Spleen (tissue), 11 donors: Measurements from ENCODE around the gene APOL6. TPM values are rescaled to one million over a fixed set of nuclear protein-coding genes. Genes with fewer than 3 reads are reported as not detected.
A peak's percentile ranks its signal among the peaks of the same experiment; 100 is the strongest.

ENCODE experiments used
- DNase-seq: peaks from one replicate; pipeline ENCODE4 v3.0.0-alpha.2; 2020
- H3K27ac ChIP-seq, 8 donors: fragments of 200-600 bp; sonication (generic) in 7 of 8; 1 replicate in 4 of 8; 2 replicates in 4 of 8; pipeline versions ENCODE4 v1.5.0 to v1.8.0; 2016 to 2021; ENCODE audit warnings: inconsistent platforms in 4 of 8, mild to moderate bottlenecking in 4 of 8, moderate library complexity in 1 of 8
- H3K27me3 ChIP-seq, 7 donors: fragments of 200-600 bp; sonication (generic) in 6 of 7; replicated peaks in 1 of 7; 1 replicate in 4 of 7; 2 replicates in 3 of 7; pipeline versions ENCODE4 v1.5.0 to v1.8.0; 2016 to 2021; ENCODE audit warnings: inconsistent platforms in 3 of 7, mild to moderate bottlenecking in 1 of 7
- H3K36me3 ChIP-seq, 6 donors: fragments of 200-600 bp; sonication (generic) in 5 of 6; 1 replicate in 4 of 6; 2 replicates in 2 of 6; pipeline versions ENCODE4 v1.5.0 to v1.8.0; 2016 to 2021; ENCODE audit warnings: inconsistent platforms in 2 of 6
- H3K4me1 ChIP-seq, 6 donors: fragments of 200-600 bp; sonication (generic) in 5 of 6; 1 replicate in 3 of 6; 2 replicates in 3 of 6; pipeline versions ENCODE4 v1.5.0 to v1.8.0; 2016 to 2021; ENCODE audit warnings: inconsistent platforms in 3 of 6
- H3K4me3 ChIP-seq, 8 donors: fragments of 200-600 bp; sonication (generic) in 7 of 8; 1 replicate in 4 of 8; 2 replicates in 4 of 8; pipeline versions ENCODE4 v1.5.0 to v1.8.0; 2016 to 2021; ENCODE audit warnings: inconsistent platforms in 4 of 8, mild to moderate bottlenecking in 4 of 8, moderate library complexity in 2 of 8
- H3K9me3 ChIP-seq, 8 donors: fragments of 200-600 bp; sonication (generic) in 7 of 8; 1 replicate in 4 of 8; 2 replicates in 4 of 8; pipeline versions ENCODE4 v1.5.0 to v1.8.0; 2016 to 2021; ENCODE audit warnings: inconsistent platforms in 4 of 8
- POLR2A ChIP-seq, 3 donors: fragments of 450-650 bp; IDR thresholded peaks; one replicate each; pipeline ENCODE4 v1.5.1; 2017; ENCODE audit warnings: antibody characterized with exemption in 3 of 3, mild to moderate bottlenecking in 1 of 3
- POLR2AphosphoS5 ChIP-seq, 3 donors: sonication (generic); formaldehyde crosslinking; IDR thresholded peaks; one replicate each; pipeline ENCODE4 v1.5.1; 2017; ENCODE audit warnings: antibody characterized with exemption in 3 of 3
- WGBS, 5 donors: extraction: QIAGEN DNeasy Blood & Tissue Kit in 3 of 5; methylation state at CpG; one replicate each; pipeline versions ENCODE4 v1.1.5 to v1.1.7; 2013 to 2018; 5-methylcytosine and 5-hydroxymethylcytosine counted together
- intact Hi-C: fragments of 100-400 bp; cut with DNase I; formaldehyde crosslinking; loops from one replicate; pipeline ENCODE4 v1.15.0; 2023; ENCODE audit warnings: low total_unique reads
- polyA plus RNA-seq, 3 donors: library from polyadenylated mRNA; stranded (reverse); fragments of 200-250 nt; gene quantifications; one replicate each; pipeline ENCODE4 v1.2.1, GENCODE V29; 2013
- total RNA-seq, 7 donors: library from RNA; depleted of rRNA in 3 of 7; stranded (reverse); fragments of >200 nt in 3 of 7; fragmentation: NEBNext Ultra II Directional in 4 of 7; extraction: Animal tissue kit (Norgen Biotek cat#: 25700) in 4 of 7; gene quantifications; one replicate each; pipeline versions ENCODE4 v1.1.0 to v1.2.1, GENCODE V29; 2016 to 2021
- TF ChIP-seq, protein P1 (sequence below), 11 experiments: fragments of 200-600 bp in 7 of 11; fragments of 450-650 bp in 4 of 11; sonication (generic) in 4 of 11; IDR thresholded peaks in 8 of 11; conservative IDR thresholded peaks in 3 of 11; 1 replicate in 7 of 11; 2 replicates in 4 of 11; pipeline versions ENCODE4 v1.4.0 to v1.8.0; 2016 to 2021; ENCODE audit warnings: antibody characterized with exemption in 11 of 11, inconsistent platforms in 4 of 11, mild to moderate bottlenecking in 1 of 11
- donor health status: healthy with polysubstance abuse.
- donor health status: DM: no; HTN: no; CAD: no; lungs with moderate emphysema.
- donor health status: DM: no; HTN: no; CAD: no.
- donor health status: Bipolar disorder and iron deficiency.
- donor health status: healthy.
- donor health status: DM: no; HTN: no; CAD: no.
- donor health status: DM: yes; HTN: yes; CAD: no.

APOL6 gene
- total and polyA plus RNA-seq, 10 donors: 4.4 to 48.1 (median 37.3) TPM

- Histone ChIP-seq H3K27ac (no peak overlapping the region), H3K4me3 (no peak overlapping the region), H3K4me1 (peaks cover 0 to 30% (median 4%) of the 10 kb centered on the region in 6 donors), H3K36me3 (no peaks in the 10 kb centered on the region), H3K9me3 (no peaks in the 10 kb centered on the region), H3K27me3 (peaks cover 0 to under 1% (median 0%) of the 10 kb centered on the region in 7 donors)
- peak; percentile 28 for DNase-seq
- intact Hi-C loops: no loop called here
- TF ChIP-seq, protein P1, sequence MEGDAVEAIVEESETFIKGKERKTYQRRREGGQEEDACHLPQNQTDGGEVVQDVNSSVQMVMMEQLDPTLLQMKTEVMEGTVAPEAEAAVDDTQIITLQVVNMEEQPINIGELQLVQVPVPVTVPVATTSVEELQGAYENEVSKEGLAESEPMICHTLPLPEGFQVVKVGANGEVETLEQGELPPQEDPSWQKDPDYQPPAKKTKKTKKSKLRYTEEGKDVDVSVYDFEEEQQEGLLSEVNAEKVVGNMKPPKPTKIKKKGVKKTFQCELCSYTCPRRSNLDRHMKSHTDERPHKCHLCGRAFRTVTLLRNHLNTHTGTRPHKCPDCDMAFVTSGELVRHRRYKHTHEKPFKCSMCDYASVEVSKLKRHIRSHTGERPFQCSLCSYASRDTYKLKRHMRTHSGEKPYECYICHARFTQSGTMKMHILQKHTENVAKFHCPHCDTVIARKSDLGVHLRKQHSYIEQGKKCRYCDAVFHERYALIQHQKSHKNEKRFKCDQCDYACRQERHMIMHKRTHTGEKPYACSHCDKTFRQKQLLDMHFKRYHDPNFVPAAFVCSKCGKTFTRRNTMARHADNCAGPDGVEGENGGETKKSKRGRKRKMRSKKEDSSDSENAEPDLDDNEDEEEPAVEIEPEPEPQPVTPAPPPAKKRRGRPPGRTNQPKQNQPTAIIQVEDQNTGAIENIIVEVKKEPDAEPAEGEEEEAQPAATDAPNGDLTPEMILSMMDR (IDR thresholded peaks at IDR 0.05 in 8 of 11, conservative IDR thresholded peaks at IDR 0.05 in 3 of 11): no peak
- no peak for TF ChIP-seq POLR2A (IDR thresholded peaks at IDR 0.05)
- no peak for TF ChIP-seq POLR2AphosphoS5 (IDR thresholded peaks at IDR 0.05)
- WGBS, 5 donors: 55 to 76% (median 75%) methylated on average over 3 of the region's 3 CpGs
These were observed 15.3 kb upstream of the APOL6 start for GRCh38 chr22:35632935-35633334.

DNA sequence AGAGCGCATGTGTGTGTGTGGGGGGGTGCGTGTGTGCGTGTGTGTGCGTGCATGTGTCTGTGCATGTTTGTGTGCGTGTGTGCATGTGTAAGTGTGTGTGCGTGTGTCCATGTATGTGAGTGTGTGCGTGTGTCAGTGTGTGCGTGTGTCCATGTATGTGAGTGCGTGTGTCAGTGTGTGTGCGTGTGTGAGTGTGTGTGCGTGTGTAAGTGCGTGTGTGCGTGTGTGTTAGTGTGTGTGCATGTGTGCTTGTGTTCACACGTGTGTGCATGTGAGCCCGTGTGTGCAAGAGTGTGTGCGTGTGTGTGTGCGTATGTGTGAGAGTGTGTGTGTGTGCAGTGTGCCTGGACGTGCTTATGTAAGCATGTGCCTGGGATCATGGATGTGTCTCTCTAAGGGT is 14.7 kb upstream of the APOL6 start:
- TF ChIP-seq POLR2AphosphoS5 (IDR thresholded peaks at IDR 0.05) (no peak), POLR2A (IDR thresholded peaks at IDR 0.05) (no peak)
- TF ChIP-seq, protein P1 (IDR thresholded peaks at IDR 0.05 in 8 of 11, conservative IDR thresholded peaks at IDR 0.05 in 3 of 11): no peak
- no peaks in the 10 kb centered on the region for H3K9me3 ChIP-seq
- peaks cover 0 to 32% (median 4%) of the 10 kb centered on the region in 6 donors for H3K4me1 ChIP-seq
- H3K27ac ChIP-seq: no peak overlapping the region
- H3K4me3 ChIP-seq: no peak overlapping the region
- H3K27me3 ChIP-seq: no peaks in the 10 kb centered on the region
- 84 to 93% (median 90%) methylated on average over 18 of the region's 18 CpGs for WGBS, 5 donors
- intact Hi-C loops: no loop called here
- DNase-seq: peak; percentile 30
- no peaks in the 10 kb centered on the region for H3K36me3 ChIP-seq

DNA sequence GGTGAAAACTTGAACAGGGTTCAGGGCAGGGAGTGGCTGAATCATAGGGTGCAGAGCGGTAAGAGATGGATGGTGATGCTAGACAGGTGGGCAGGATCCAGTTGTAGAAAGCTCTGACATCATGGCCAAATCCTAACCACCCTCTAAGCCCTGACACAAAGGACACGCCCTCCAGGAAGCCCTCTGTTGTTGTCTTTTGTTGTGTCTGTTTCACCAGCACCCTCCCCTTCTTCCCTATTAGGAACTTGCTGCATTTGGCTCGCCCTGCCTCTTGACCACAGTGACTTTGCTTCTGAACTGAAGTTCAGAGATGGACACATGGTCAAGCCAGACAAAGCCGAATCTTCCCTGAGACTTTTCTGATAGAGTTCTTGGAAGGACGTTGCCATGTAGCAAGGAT is 14.2 kb upstream of the APOL6 start:
- no peaks in the 10 kb centered on the region for H3K9me3 ChIP-seq
- no peaks in the 10 kb centered on the region for H3K27me3 ChIP-seq
- DNase-seq: no peak
- TF ChIP-seq POLR2AphosphoS5 (IDR thresholded peaks at IDR 0.05) (no peak), POLR2A (IDR thresholded peaks at IDR 0.05) (no peak)
- TF ChIP-seq, protein P1 (IDR thresholded peaks at IDR 0.05 in 8 of 11, conservative IDR thresholded peaks at IDR 0.05 in 3 of 11): no peak
- H3K27ac ChIP-seq: no peak overlapping the region
- no peak overlapping the region for H3K4me3 ChIP-seq
- H3K36me3 ChIP-seq: no peaks in the 10 kb centered on the region
- peaks cover 0 to 33% (median 4%) of the 10 kb centered on the region in 6 donors for H3K4me1 ChIP-seq
- intact Hi-C loops: no loop called here
- 58 to 70% (median 64%) methylated on average over 5 of the region's 5 CpGs for WGBS, 5 donors

GRCh38 chr22:35634943-35635540 is 13.2 kb upstream of the APOL6 start:
- Histone ChIP-seq H3K27me3 (no peaks in the 10 kb centered on the region), H3K9me3 (no peaks in the 10 kb centered on the region), H3K36me3 (no peaks in the 10 kb centered on the region), H3K4me3 (no peak overlapping the region), H3K27ac (no peak overlapping the region), H3K4me1 (peaks cover 0 to 23% (median 0%) of the 10 kb centered on the region in 6 donors)
- TF ChIP-seq POLR2AphosphoS5 (IDR thresholded peaks at IDR 0.05): no peak
- TF ChIP-seq, protein P1 (IDR thresholded peaks at IDR 0.05 in 8 of 11, conservative IDR thresholded peaks at IDR 0.05 in 3 of 11): no peak
- intact Hi-C loops: no loop called here
- WGBS, 5 donors: 70 to 91% (median 83%) methylated on average over 3 of the region's 3 CpGs
- peak; percentile 2 for DNase-seq
